Measurements from ENCODE around the gene CDK7.

Gene CDK7

GRCh38 chr5:69261034-69261433 lies 26.3 kb downstream of the CDK7 start:
- TF ChIP-seq POLR2A (IDR thresholded peaks at IDR 0.05; ENCODE audit: extremely low read depth, insufficient read length) (no peak), MAX (IDR thresholded peaks at IDR 0.05; ENCODE audit: low read depth, low read length) (no peak), CTCF (IDR thresholded peaks at IDR 0.05; ENCODE audit: low read depth, low read length) (no peak), MYC (IDR thresholded peaks at IDR 0.05; ENCODE audit: low read depth, low read length) (no peak)
- DNase-seq (ENCODE audit: low read depth) = no peak
- H3K4me3 ChIP-seq (ENCODE audit: low read depth, low read length) = no peak overlapping the region

GRCh38 chr5:69265931-69266330 lies 31.2 kb downstream of the CDK7 start:
- no peak overlapping the region for H3K4me3 ChIP-seq (ENCODE audit: low read depth, low read length)
- DNase-seq (ENCODE audit: low read depth) = peak; percentile 45
- no peak for TF ChIP-seq POLR2A (IDR thresholded peaks at IDR 0.05; ENCODE audit: extremely low read depth, insufficient read length)
- TF ChIP-seq CTCF (IDR thresholded peaks at IDR 0.05; ENCODE audit: low read depth, low read length) = peak; percentile 33

GRCh38 chr5:69268899-69269298 lies 34.2 kb downstream of the CDK7 start:
- no peak overlapping the region for H3K4me3 ChIP-seq (ENCODE audit: low read depth, low read length)
- no peak for TF ChIP-seq MYC (IDR thresholded peaks at IDR 0.05; ENCODE audit: low read depth, low read length)
- no peak for TF ChIP-seq POLR2A (IDR thresholded peaks at IDR 0.05; ENCODE audit: extremely low read depth, insufficient read length)
- no peak for TF ChIP-seq MAX (IDR thresholded peaks at IDR 0.05; ENCODE audit: low read depth, low read length)
- no peak for TF ChIP-seq CTCF (IDR thresholded peaks at IDR 0.05; ENCODE audit: low read depth, low read length)
- DNase-seq (ENCODE audit: low read depth) = peak; percentile 66

- TF ChIP-seq MAX (IDR thresholded peaks at IDR 0.05; ENCODE audit: low read depth, low read length) = no peak
- TF ChIP-seq MYC (IDR thresholded peaks at IDR 0.05; ENCODE audit: low read depth, low read length) = no peak
- TF ChIP-seq CTCF (IDR thresholded peaks at IDR 0.05; ENCODE audit: low read depth, low read length) = no peak
- TF ChIP-seq POLR2A (IDR thresholded peaks at IDR 0.05; ENCODE audit: extremely low read depth, insufficient read length) = no peak
- H3K4me3 ChIP-seq (ENCODE audit: low read depth, low read length) = no peak overlapping the region
- no peak for DNase-seq (ENCODE audit: low read depth)
Measured at GRCh38 chr5:69270840-69271239, 36.2 kb downstream of the CDK7 start.

GRCh38 chr5:69271376-69271775 lies 36.7 kb downstream of the CDK7 start:
- no peak overlapping the region for H3K4me3 ChIP-seq (ENCODE audit: low read depth, low read length)
- DNase-seq (ENCODE audit: low read depth) = no peak
- TF ChIP-seq POLR2A (IDR thresholded peaks at IDR 0.05; ENCODE audit: extremely low read depth, insufficient read length) (no peak), MYC (IDR thresholded peaks at IDR 0.05; ENCODE audit: low read depth, low read length) (no peak), CTCF (IDR thresholded peaks at IDR 0.05; ENCODE audit: low read depth, low read length) (no peak), MAX (IDR thresholded peaks at IDR 0.05; ENCODE audit: low read depth, low read length) (no peak)

- TF ChIP-seq POLR2A (IDR thresholded peaks at IDR 0.05; ENCODE audit: extremely low read depth, insufficient read length) (no peak), CTCF (IDR thresholded peaks at IDR 0.05; ENCODE audit: low read depth, low read length) (no peak), MAX (IDR thresholded peaks at IDR 0.05; ENCODE audit: low read depth, low read length) (no peak), MYC (IDR thresholded peaks at IDR 0.05; ENCODE audit: low read depth, low read length) (no peak)
- DNase-seq (ENCODE audit: low read depth) = no peak
- H3K4me3 ChIP-seq (ENCODE audit: low read depth, low read length) = no peak overlapping the region
Measured at GRCh38 chr5:69275563-69275962, 40.9 kb downstream of the CDK7 start.

Measured in NB4 (cell line).